ENCODE data around the gene SREBF2. TPM values are rescaled to one million over a fixed set of nuclear protein-coding genes. Genes with fewer than 3 reads are reported as not detected.

SREBF2 gene
- total and polyA plus RNA-seq, 9 of the 15 experiments (the other 6 are each of a cell fraction or from before 2014, with no cell fraction given) = 1.1 to 84.2 (median 26.9) TPM

DNA sequence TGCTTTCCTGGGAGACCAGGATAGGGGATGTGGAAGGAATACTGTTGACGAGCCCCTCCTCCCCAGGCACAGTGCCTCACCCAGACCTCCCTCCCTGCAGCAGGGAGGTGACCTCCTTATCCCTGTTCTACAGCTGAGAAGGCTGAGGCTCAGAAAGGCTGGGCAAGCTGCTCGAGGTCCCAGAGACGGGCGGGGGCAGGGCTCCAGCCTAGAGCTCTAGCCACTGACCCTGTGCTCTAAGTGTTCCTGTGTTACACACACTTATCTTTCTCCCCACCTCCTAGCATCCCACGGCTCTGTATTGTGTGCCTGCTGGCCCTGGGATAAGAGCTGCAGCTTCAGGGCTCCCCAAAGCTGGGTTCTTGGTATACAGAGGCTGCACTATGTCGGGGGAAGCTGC, 24.5 kb upstream of the SREBF2 start:
- POLR2A ChIA-PET = interaction anchor here (0.7 to 1.4 kb wide), 6 partner anchors 8 to 83 kb away, joined by 3 to 8 read pairs (median 3); partner anchors contain the start of gene CCDC134
- Histone ChIP-seq H4K20me1 (replicated peaks; ENCODE audit: control insufficient read depth, insufficient read depth, low read length) (no peaks in the 10 kb centered on the region), H3K36me3 (ENCODE audit: control insufficient read depth, insufficient read depth, low read length) (peaks cover 29% of the 10 kb centered on the region; the same call in 2 of the 3 replicates), H3K27ac (ENCODE audit: extremely low read depth, low read depth, low read length) (no peak overlapping the region), H3K9me3 (replicated peaks; ENCODE audit: control insufficient read depth, insufficient read depth, low read depth, low read length) (no peaks in the 10 kb centered on the region), H3K4me2 (ENCODE audit: insufficient read depth, low read length) (peak overlapping the region; percentile 24), H2AFZ (ENCODE audit: low read depth, low read length) (no peak overlapping the region), H3K4me1 (replicated peaks in 1 of 2; ENCODE audit: control insufficient read depth in 2 of 2, insufficient read depth in 2 of 2, low read length in 2 of 2) (peaks cover 7 to 8% of the 10 kb centered on the region in 2 experiments; a peak in 3 of 5 replicates), H3K9me1 (ENCODE audit: control insufficient read depth, insufficient read depth, low read length) (peaks cover 5% of the 10 kb centered on the region), H3K9ac (ENCODE audit: insufficient read depth in 1 of 2, low read depth in 2 of 2, low read length in 2 of 2) (peak overlapping the region in 1 of 2 experiments; percentile 77; a peak in 2 of 4 replicates), H3K4me3 (no peak overlapping the region), H3K27me3 (ENCODE audit: control insufficient read depth in 2 of 2, insufficient read depth in 2 of 2, low read length in 2 of 2) (no peaks in the 10 kb centered on the region), H3K79me2 (ENCODE audit: control insufficient read depth, insufficient read depth, low read length) (peaks cover 6% of the 10 kb centered on the region; the same call in 1 of the 3 replicates)
- 18% methylated on average over 6 of the region's 6 CpGs for whole genome bisulfite sequencing (ENCODE audit: insufficient coverage, low coverage, missing lambda C conversion rate)
- CTCF ChIA-PET (ENCODE audit: low intra/inter-chr PET ratio) = no interaction called here
- FAIRE-seq (peak; percentile 78), ATAC-seq (peak; percentile 93), DNase-seq (ENCODE audit: extremely low read depth in 1 of 4, low spot score in 3 of 4) (peak; percentile 29 to 82 (median 50))
- in situ Hi-C loops (cut with MboI) = no loop called here
- intact Hi-C loops (cut with micrococcal nuclease) = no loop called here
- no TSS peak for BruUV-seq (replicated peaks)
- TF ChIP-seq, protein P1, sequence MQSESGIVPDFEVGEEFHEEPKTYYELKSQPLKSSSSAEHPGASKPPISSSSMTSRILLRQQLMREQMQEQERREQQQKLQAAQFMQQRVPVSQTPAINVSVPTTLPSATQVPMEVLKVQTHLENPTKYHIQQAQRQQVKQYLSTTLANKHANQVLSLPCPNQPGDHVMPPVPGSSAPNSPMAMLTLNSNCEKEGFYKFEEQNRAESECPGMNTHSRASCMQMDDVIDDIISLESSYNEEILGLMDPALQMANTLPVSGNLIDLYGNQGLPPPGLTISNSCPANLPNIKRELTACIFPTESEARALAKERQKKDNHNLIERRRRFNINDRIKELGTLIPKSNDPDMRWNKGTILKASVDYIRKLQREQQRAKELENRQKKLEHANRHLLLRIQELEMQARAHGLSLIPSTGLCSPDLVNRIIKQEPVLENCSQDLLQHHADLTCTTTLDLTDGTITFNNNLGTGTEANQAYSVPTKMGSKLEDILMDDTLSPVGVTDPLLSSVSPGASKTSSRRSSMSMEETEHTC (IDR thresholded peaks at IDR 0.05) = no peak
- TF ChIP-seq FOXA3 (CRISPR knock-in tag; conservative IDR thresholded peaks at IDR 0.05 in 1 of 2, IDR thresholded peaks at IDR 0.05 in 1 of 2) = 0 out of 4 replicates have a peak, but pooled peaks of 1 of the 2 experiments have one; percentile 25
- no peak for TF ChIP-seq CXXC5 (CRISPR knock-in tag; IDR thresholded peaks at IDR 0.05)
- TF ChIP-seq, protein P2, sequence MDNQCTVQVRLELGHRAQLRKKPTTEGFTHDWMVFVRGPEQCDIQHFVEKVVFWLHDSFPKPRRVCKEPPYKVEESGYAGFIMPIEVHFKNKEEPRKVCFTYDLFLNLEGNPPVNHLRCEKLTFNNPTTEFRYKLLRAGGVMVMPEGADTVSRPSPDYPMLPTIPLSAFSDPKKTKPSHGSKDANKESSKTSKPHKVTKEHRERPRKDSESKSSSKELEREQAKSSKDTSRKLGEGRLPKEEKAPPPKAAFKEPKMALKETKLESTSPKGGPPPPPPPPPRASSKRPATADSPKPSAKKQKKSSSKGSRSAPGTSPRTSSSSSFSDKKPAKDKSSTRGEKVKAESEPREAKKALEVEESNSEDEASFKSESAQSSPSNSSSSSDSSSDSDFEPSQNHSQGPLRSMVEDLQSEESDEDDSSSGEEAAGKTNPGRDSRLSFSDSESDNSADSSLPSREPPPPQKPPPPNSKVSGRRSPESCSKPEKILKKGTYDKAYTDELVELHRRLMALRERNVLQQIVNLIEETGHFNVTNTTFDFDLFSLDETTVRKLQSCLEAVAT (IDR thresholded peaks at IDR 0.05) = no peak
- TF ChIP-seq CREB1 (IDR thresholded peaks at IDR 0.05) = no peak
- TF ChIP-seq CREB1 (CRISPR knock-in tag; IDR thresholded peaks at IDR 0.05) = no peak
- TF ChIP-seq ARID1B (IDR thresholded peaks at IDR 0.05) = 0 out of 2 replicates have a peak, but pooled peaks have one; percentile 21
- TF ChIP-seq, protein P3, sequence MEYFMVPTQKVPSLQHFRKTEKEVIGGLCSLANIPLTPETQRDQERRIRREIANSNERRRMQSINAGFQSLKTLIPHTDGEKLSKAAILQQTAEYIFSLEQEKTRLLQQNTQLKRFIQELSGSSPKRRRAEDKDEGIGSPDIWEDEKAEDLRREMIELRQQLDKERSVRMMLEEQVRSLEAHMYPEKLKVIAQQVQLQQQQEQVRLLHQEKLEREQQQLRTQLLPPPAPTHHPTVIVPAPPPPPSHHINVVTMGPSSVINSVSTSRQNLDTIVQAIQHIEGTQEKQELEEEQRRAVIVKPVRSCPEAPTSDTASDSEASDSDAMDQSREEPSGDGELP (CRISPR knock-in tag; IDR thresholded peaks at IDR 0.05; ENCODE audit: borderline replicate concordance) = peak; percentile 61; the same call in 1 of the 2 replicates
- TF ChIP-seq NEUROD1 (IDR thresholded peaks at IDR 0.05; ENCODE audit: borderline replicate concordance, low read depth, low read length, partially characterized antibody) = no peak
- peak; percentile 53; the same call in 1 of the 2 replicates for TF ChIP-seq NCOR1 (IDR thresholded peaks at IDR 0.05)
- TF ChIP-seq NONO (IDR thresholded peaks at IDR 0.05; ENCODE audit: low read depth in 2 of 2, low read length in 1 of 2) = no peak
- no peak for TF ChIP-seq XRCC4 (IDR thresholded peaks at IDR 0.05; ENCODE audit: extremely low read depth, insufficient read depth, insufficient read length)
- TF ChIP-seq, protein P4, sequence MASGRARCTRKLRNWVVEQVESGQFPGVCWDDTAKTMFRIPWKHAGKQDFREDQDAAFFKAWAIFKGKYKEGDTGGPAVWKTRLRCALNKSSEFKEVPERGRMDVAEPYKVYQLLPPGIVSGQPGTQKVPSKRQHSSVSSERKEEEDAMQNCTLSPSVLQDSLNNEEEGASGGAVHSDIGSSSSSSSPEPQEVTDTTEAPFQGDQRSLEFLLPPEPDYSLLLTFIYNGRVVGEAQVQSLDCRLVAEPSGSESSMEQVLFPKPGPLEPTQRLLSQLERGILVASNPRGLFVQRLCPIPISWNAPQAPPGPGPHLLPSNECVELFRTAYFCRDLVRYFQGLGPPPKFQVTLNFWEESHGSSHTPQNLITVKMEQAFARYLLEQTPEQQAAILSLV (tag; IDR thresholded peaks at IDR 0.05) = no peak
- TF ChIP-seq CBFA2T3 (IDR thresholded peaks at IDR 0.05) = peak; percentile 80
- TF ChIP-seq BRF1 (IDR thresholded peaks at IDR 0.05; ENCODE audit: borderline replicate concordance, extremely low read depth, insufficient read length) = no peak
- no peak for TF ChIP-seq EZH2 (IDR thresholded peaks at IDR 0.05; ENCODE audit: borderline replicate concordance, low read depth, low read length)
- TF ChIP-seq GATA2 (CRISPR knock-in tag; IDR thresholded peaks at IDR 0.05) = peak; percentile 36; the same call in 1 of the 2 replicates
- TF ChIP-seq C11orf30 (IDR thresholded peaks at IDR 0.05; ENCODE audit: low read depth) = no peak
- no peak for TF ChIP-seq BCL6 (CRISPR knock-in tag; IDR thresholded peaks at IDR 0.05)
- no peak for TF ChIP-seq CC2D1A (IDR thresholded peaks at IDR 0.05)
